ENCODE measurements around the gene RRM2.

GRCh38 chr2:10165861-10166675 is 43.5 kb downstream of the RRM2 start:
- TF ChIP-seq CTCF (IDR thresholded peaks at IDR 0.05) = no peak
- no peak for TF ChIP-seq POLR2A (IDR thresholded peaks at IDR 0.05)

Measured in uterus (tissue), 2 donors.